ENCODE data around the gene INTS7. TPM values are rescaled to one million over a fixed set of nuclear protein-coding genes. Genes with fewer than 3 reads are reported as not detected.

Gene INTS7
- total RNA-seq, 1 experiment from 2014 or later = 25.3 TPM

- Histone ChIP-seq H3K79me2 (ENCODE audit: low read length) (no peaks in the 10 kb centered on the region), H3K27me3 (ENCODE audit: low read length) (no peaks in the 10 kb centered on the region), H3K4me1 (ENCODE audit: insufficient read depth, low read length) (no peaks in the 10 kb centered on the region), H3K4me2 (ENCODE audit: low read length) (no peak overlapping the region), H4K20me1 (ENCODE audit: low read length) (no peaks in the 10 kb centered on the region), H3K27ac (ENCODE audit: low read length) (no peak overlapping the region), H3K9me3 (ENCODE audit: low read length) (no peaks in the 10 kb centered on the region), H3K36me3 (ENCODE audit: low read depth, low read length) (peaks cover 64% of the 10 kb centered on the region), H3K9me2 (replicated peaks; ENCODE audit: low read length) (no peaks in the 10 kb centered on the region), H2AFZ (ENCODE audit: low read length) (no peak overlapping the region), H3K4me3 (ENCODE audit: low read length) (no peak overlapping the region), H3K9ac (ENCODE audit: low read length) (no peak overlapping the region), H3F3A (ENCODE audit: low read length, unreplicated experiment) (no peaks in the 10 kb centered on the region)
- TF ChIP-seq EZH2phosphoT487 (IDR thresholded peaks at IDR 0.05; ENCODE audit: borderline replicate concordance, low read length) (no peak), CTCF (conservative IDR thresholded peaks at IDR 0.05; ENCODE audit: low read depth, low read length) (no peak), EZH2 (IDR thresholded peaks at IDR 0.05; ENCODE audit: low read length, unreplicated experiment) (no peak)
- no peak for ATAC-seq
- ChIA-PET POLR2A (ENCODE audit: unreplicated experiment) (no interaction called here), CTCF (no interaction called here)
- BruUV-seq (replicated peaks) = no TSS peak
- DNase-seq = no peak
- intact Hi-C loops (cut with micrococcal nuclease) = no loop called here
Observed at GRCh38 chr1:211975152-211975941, 60.0 kb downstream of the INTS7 start.

- no peaks in the 10 kb centered on the region for H3F3A ChIP-seq (ENCODE audit: low read length, unreplicated experiment)
- H3K79me2 ChIP-seq (ENCODE audit: low read length) = no peaks in the 10 kb centered on the region
- no peaks in the 10 kb centered on the region for H3K4me1 ChIP-seq (ENCODE audit: insufficient read depth, low read length)
- no TSS peak for BruUV-seq (replicated peaks)
- H3K9me2 ChIP-seq (replicated peaks; ENCODE audit: low read length) = no peaks in the 10 kb centered on the region
- no peak overlapping the region for H3K9ac ChIP-seq (ENCODE audit: low read length)
- H4K20me1 ChIP-seq (ENCODE audit: low read length) = 0 out of 2 replicates have a peak, but pooled peaks cover under 1% of the 10 kb centered on the region
- ChIA-PET CTCF (no interaction called here), POLR2A (ENCODE audit: unreplicated experiment) (no interaction called here)
- no peak for DNase-seq
- no peak overlapping the region for H3K4me2 ChIP-seq (ENCODE audit: low read length)
- peaks cover 47% of the 10 kb centered on the region for H3K36me3 ChIP-seq (ENCODE audit: low read depth, low read length)
- intact Hi-C loops (cut with micrococcal nuclease) = no loop called here
- H3K27me3 ChIP-seq (ENCODE audit: low read length) = no peaks in the 10 kb centered on the region
- no peak overlapping the region for H3K4me3 ChIP-seq (ENCODE audit: low read length)
- no peak overlapping the region for H3K27ac ChIP-seq (ENCODE audit: low read length)
- TF ChIP-seq EZH2 (IDR thresholded peaks at IDR 0.05; ENCODE audit: low read length, unreplicated experiment) = no peak
- TF ChIP-seq EZH2phosphoT487 (IDR thresholded peaks at IDR 0.05; ENCODE audit: borderline replicate concordance, low read length) = no peak
- no peak for TF ChIP-seq CTCF (conservative IDR thresholded peaks at IDR 0.05; ENCODE audit: low read depth, low read length)
- no peak overlapping the region for H2AFZ ChIP-seq (ENCODE audit: low read length)
- H3K9me3 ChIP-seq (ENCODE audit: low read length) = no peaks in the 10 kb centered on the region
- ATAC-seq = no peak
Observed at GRCh38 chr1:211973541-211973940, 61.8 kb downstream of the INTS7 start.

GRCh38 chr1:211968200-211968834 lies 67.0 kb downstream of the INTS7 start:
- Histone ChIP-seq H3K4me2 (ENCODE audit: low read length) (no peak overlapping the region), H3K9me3 (ENCODE audit: low read length) (no peaks in the 10 kb centered on the region), H4K20me1 (ENCODE audit: low read length) (0 out of 2 replicates have a peak, but pooled peaks cover 4% of the 10 kb centered on the region), H3F3A (ENCODE audit: low read length, unreplicated experiment) (no peaks in the 10 kb centered on the region), H3K79me2 (ENCODE audit: low read length) (no peaks in the 10 kb centered on the region), H3K4me3 (ENCODE audit: low read length) (no peak overlapping the region), H3K9ac (ENCODE audit: low read length) (no peak overlapping the region), H2AFZ (ENCODE audit: low read length) (no peak overlapping the region), H3K27me3 (ENCODE audit: low read length) (no peaks in the 10 kb centered on the region), H3K36me3 (ENCODE audit: low read depth, low read length) (peaks cover 50% of the 10 kb centered on the region), H3K27ac (ENCODE audit: low read length) (no peak overlapping the region), H3K4me1 (ENCODE audit: insufficient read depth, low read length) (no peaks in the 10 kb centered on the region), H3K9me2 (replicated peaks; ENCODE audit: low read length) (no peaks in the 10 kb centered on the region)
- ATAC-seq (no peak), DNase-seq (no peak)
- BruUV-seq (replicated peaks) = no TSS peak
- ChIA-PET CTCF (interaction anchor here (0.7 kb wide), 1 partner anchor 288 kb away, joined by 4 read pairs; no protein-coding TSS in a partner anchor), POLR2A (ENCODE audit: unreplicated experiment) (no interaction called here)
- TF ChIP-seq EZH2phosphoT487 (IDR thresholded peaks at IDR 0.05; ENCODE audit: borderline replicate concordance, low read length) (no peak), EZH2 (IDR thresholded peaks at IDR 0.05; ENCODE audit: low read length, unreplicated experiment) (no peak), CTCF (conservative IDR thresholded peaks at IDR 0.05; ENCODE audit: low read depth, low read length) (no peak)
- intact Hi-C loops (cut with micrococcal nuclease) = no loop called here
